HEK293 (cell line): ENCODE data around the gene NEUROG2.

ENCODE experiments used
- CTCF ChIA-PET: fragments of 350-600 bp; formaldehyde crosslinking; extraction: SDS; loops from one replicate; lab custom pipeline; 2021; ENCODE audit warnings: antibody characterized with exemption; lab: Yijun Ruan, JAX
- POLR2A ChIA-PET: fragments of 300-600 bp; formaldehyde crosslinking; extraction: SDS; loops from one replicate; lab custom pipeline; 2020; ENCODE audit warnings: antibody characterized with exemption, inconsistent platforms; lab: Yijun Ruan, JAX
- H3K27ac ChIP-seq: fragments of 200-500 bp; sonication (Bioruptor generic); 2 replicates; pipeline ENCODE4 v1.5.1; 2014; ENCODE audit warnings: low read depth, low read length, control low read depth, inconsistent platforms; ENCODE audit errors: extremely low read depth
- H3K36me3 ChIP-seq, 2 experiments: fragments of 200-500 bp in 1 of 2; sonication (Bioruptor generic) in 1 of 2; 1 replicate in 1 of 2; 2 replicates in 1 of 2; pipeline ENCODE4 v1.5.1; 2014 to 2017; ENCODE audit warnings: inconsistent platforms in 2 of 2, low read length in 2 of 2; ENCODE audit not compliant: control insufficient read depth in 2 of 2, insufficient read depth in 1 of 2
- H3K4me1 ChIP-seq: fragments of 200-500 bp; sonication (Bioruptor generic); 2 replicates; pipeline ENCODE4 v1.5.1; 2014; ENCODE audit warnings: mild to moderate bottlenecking, low read length, inconsistent platforms; ENCODE audit not compliant: control insufficient read depth, insufficient read depth
- H3K4me3 ChIP-seq: 2 replicates; pipeline ENCODE4 v1.5.1; 2011; ENCODE audit warnings: low read depth, mild to moderate bottlenecking, control low read depth, low read length, moderate library complexity
- H3K9me3 ChIP-seq: fragments of 200-500 bp; sonication (Bioruptor generic); 2 replicates; pipeline ENCODE4 v1.5.1; 2014; ENCODE audit warnings: low read depth, low read length, inconsistent platforms; ENCODE audit not compliant: control insufficient read depth, insufficient read depth
- PRDM10 ChIP-seq: fragments of 450-650 bp; formaldehyde crosslinking; IDR thresholded peaks from 2 replicates; pipeline ENCODE4 v1.5.1; 2016; ENCODE audit warnings: missing biosample characterization, missing genetic modification characterization
- SETDB1 ChIP-seq: IDR thresholded peaks from one replicate; pipeline ENCODE4 v1.6.1; 2017; ENCODE audit warnings: mild to moderate bottlenecking, low read length, moderate library complexity, mixed read lengths; ENCODE audit not compliant: insufficient read length
- SP2 ChIP-seq: fragments of 450-650 bp; formaldehyde crosslinking; IDR thresholded peaks from 2 replicates; pipeline ENCODE4 v1.5.1; 2016; ENCODE audit warnings: missing biosample characterization, missing genetic modification characterization
- YY1 ChIP-seq: fragments of 450-650 bp; formaldehyde crosslinking; IDR thresholded peaks from 2 replicates; pipeline ENCODE4 v1.5.1; 2018; ENCODE audit warnings: missing biosample characterization, missing genetic modification characterization
- ZBTB11 ChIP-seq: fragments of 450-650 bp; formaldehyde crosslinking; conservative IDR thresholded peaks from 2 replicates; pipeline ENCODE4 v1.5.1; 2016; ENCODE audit warnings: low read depth, missing biosample characterization, missing genetic modification characterization
- ZBTB48 ChIP-seq: fragments of 450-650 bp; formaldehyde crosslinking; IDR thresholded peaks from 2 replicates; pipeline ENCODE4 v1.5.1; 2016; ENCODE audit warnings: missing biosample characterization, missing genetic modification characterization
- ZNF146 ChIP-seq: fragments of 450-650 bp; formaldehyde crosslinking; IDR thresholded peaks from 2 replicates; pipeline ENCODE4 v1.5.1; 2016; ENCODE audit warnings: missing biosample characterization, missing genetic modification characterization
- ZNF211 ChIP-seq: fragments of 450-650 bp; formaldehyde crosslinking; IDR thresholded peaks from 2 replicates; pipeline ENCODE4 v1.5.1; 2016; ENCODE audit warnings: low read depth, missing biosample characterization, missing genetic modification characterization
- ZNF280C ChIP-seq: fragments of 450-650 bp; formaldehyde crosslinking; IDR thresholded peaks from 2 replicates; pipeline ENCODE4 v1.5.1; 2016; ENCODE audit warnings: missing biosample characterization, missing genetic modification characterization
- ZNF394 ChIP-seq: fragments of 450-650 bp; formaldehyde crosslinking; IDR thresholded peaks from 2 replicates; pipeline ENCODE4 v1.5.1; 2016; ENCODE audit warnings: missing biosample characterization, missing genetic modification characterization, mild to moderate bottlenecking, moderate library complexity, borderline replicate concordance
- ZNF449 ChIP-seq: fragments of 450-650 bp; formaldehyde crosslinking; IDR thresholded peaks from 2 replicates; pipeline ENCODE4 v1.5.1; 2017; ENCODE audit warnings: missing biosample characterization, mild to moderate bottlenecking, missing genetic modification characterization, moderate library complexity
- ZNF514 ChIP-seq: fragments of 450-650 bp; formaldehyde crosslinking; IDR thresholded peaks from 2 replicates; pipeline ENCODE4 v1.5.1; 2016; ENCODE audit warnings: missing biosample characterization, missing genetic modification characterization
- ZNF521 ChIP-seq: fragments of 450-650 bp; formaldehyde crosslinking; IDR thresholded peaks from 2 replicates; pipeline ENCODE4 v1.5.1; 2017; ENCODE audit warnings: missing biosample characterization, mild to moderate bottlenecking, missing genetic modification characterization
- ZNF623 ChIP-seq: fragments of 450-650 bp; formaldehyde crosslinking; IDR thresholded peaks from 2 replicates; pipeline ENCODE4 v1.5.1; 2016; ENCODE audit warnings: missing biosample characterization, missing genetic modification characterization
- ZNF624 ChIP-seq: fragments of 450-650 bp; formaldehyde crosslinking; IDR thresholded peaks from 2 replicates; pipeline ENCODE4 v1.5.1; 2017; ENCODE audit warnings: missing biosample characterization, missing genetic modification characterization
- ZNF629 ChIP-seq: fragments of 450-650 bp; formaldehyde crosslinking; IDR thresholded peaks from 2 replicates; pipeline ENCODE4 v1.5.1; 2017; ENCODE audit warnings: missing biosample characterization, missing genetic modification characterization
- ZNF660 ChIP-seq: fragments of 450-650 bp; IDR thresholded peaks from 2 replicates; pipeline ENCODE4 v1.5.1; 2018; ENCODE audit warnings: missing biosample characterization, mild to moderate bottlenecking, missing genetic modification characterization
- ZNF830 ChIP-seq: fragments of 450-650 bp; IDR thresholded peaks from 2 replicates; pipeline ENCODE4 v1.5.0; 2018; ENCODE audit warnings: missing biosample characterization, missing genetic modification characterization, low read depth, mild to moderate bottlenecking, moderate library complexity
- ZSCAN23 ChIP-seq: fragments of 450-650 bp; formaldehyde crosslinking; IDR thresholded peaks from 2 replicates; pipeline ENCODE4 v1.5.1; 2016; ENCODE audit warnings: missing biosample characterization, missing genetic modification characterization

Gene NEUROG2

GRCh38 chr4:112560084-112560483, 44.1 kb upstream of the NEUROG2 start:
- Histone ChIP-seq H3K9me3 (no peaks in the 10 kb centered on the region), H3K36me3 (peaks cover 0 to 26% of the 10 kb centered on the region in 2 experiments; a peak in 1 of 3 replicates), H3K4me1 (no peaks in the 10 kb centered on the region), H3K4me3 (no peak overlapping the region), H3K27ac (no peak overlapping the region)
- ChIA-PET CTCF (interaction anchor here (0.6 kb wide), 1 partner anchor 65 kb away, joined by 3 read pairs; no protein-coding TSS in a partner anchor), POLR2A (no interaction called here)
- no peak for TF ChIP-seq ZNF280C (tag by site-specific recombination)
- TF ChIP-seq ZNF394 (tag by site-specific recombination), result no peak
- no peak for TF ChIP-seq ZNF521 (tag by site-specific recombination)
- TF ChIP-seq SP2 (tag by site-specific recombination), result no peak
- TF ChIP-seq ZNF514 (tag by site-specific recombination), result no peak
- no peak for TF ChIP-seq ZNF146 (tag by site-specific recombination)
- TF ChIP-seq ZNF830 (tag by site-specific recombination), result no peak
- no peak for TF ChIP-seq ZNF211 (tag by site-specific recombination)
- TF ChIP-seq ZNF623, result no peak
- no peak for TF ChIP-seq ZBTB11 (tag by site-specific recombination)
- no peak for TF ChIP-seq ZBTB48
- no peak for TF ChIP-seq YY1 (tag by site-specific recombination)
- no peak for TF ChIP-seq SETDB1
- no peak for TF ChIP-seq ZNF624
- TF ChIP-seq PRDM10, result no peak
- no peak for TF ChIP-seq ZNF660 (tag by site-specific recombination)
- no peak for TF ChIP-seq ZNF629 (tag by site-specific recombination)
- no peak for TF ChIP-seq ZNF449 (tag by site-specific recombination)
- no peak for TF ChIP-seq ZSCAN23 (tag by site-specific recombination)
